Osteocyte (in vitro differentiated cells): ENCODE results near the gene SLC35A3. TPM values are rescaled to one million over a fixed set of nuclear protein-coding genes. Genes with fewer than 3 reads are reported as not detected.

Experiments
- DNase-seq: peaks from one replicate; pipeline ENCODE4 v3.0.0; 2021; ENCODE audit warnings: mixed read lengths; ENCODE audit not compliant: unreplicated experiment; ENCODE audit errors: extremely low spot score
- H3K27ac Mint-ChIP-seq: one replicate; pipeline ENCODE4 v1.8.0; 2021; ENCODE audit warnings: mild to moderate bottlenecking, mixed read lengths; ENCODE audit not compliant: unreplicated experiment
- H3K27me3 Mint-ChIP-seq: one replicate; pipeline ENCODE4 v1.8.0; 2021; ENCODE audit warnings: mixed read lengths; ENCODE audit not compliant: unreplicated experiment
- H3K36me3 Mint-ChIP-seq: one replicate; pipeline ENCODE4 v1.8.0; 2021; ENCODE audit warnings: mixed read lengths; ENCODE audit not compliant: unreplicated experiment
- H3K4me1 Mint-ChIP-seq: one replicate; pipeline ENCODE4 v1.8.0; 2021; ENCODE audit warnings: mixed read lengths; ENCODE audit not compliant: unreplicated experiment
- H3K4me3 Mint-ChIP-seq: one replicate; pipeline ENCODE4 v1.8.0; 2021; ENCODE audit warnings: mild to moderate bottlenecking, moderate library complexity, mixed read lengths; ENCODE audit not compliant: unreplicated experiment
- H3K9me3 Mint-ChIP-seq: one replicate; pipeline ENCODE4 v1.8.0; 2021; ENCODE audit warnings: mixed read lengths; ENCODE audit not compliant: unreplicated experiment
- total RNA-seq: library from RNA; stranded (reverse); gene quantifications from 2 replicates; pipeline ENCODE4 v1.2.1, GENCODE V29; 2021
- TF ChIP-seq, protein P1 (sequence below): fragments of 200-600 bp; sonication (generic); IDR thresholded peaks from 2 replicates; pipeline ENCODE4 v1.5.0; 2021; ENCODE audit warnings: antibody characterized with exemption, mild to moderate bottlenecking, moderate library complexity

SLC35A3 gene
- total RNA-seq, 1 donor from 2014 or later = 21.3 TPM

DNA sequence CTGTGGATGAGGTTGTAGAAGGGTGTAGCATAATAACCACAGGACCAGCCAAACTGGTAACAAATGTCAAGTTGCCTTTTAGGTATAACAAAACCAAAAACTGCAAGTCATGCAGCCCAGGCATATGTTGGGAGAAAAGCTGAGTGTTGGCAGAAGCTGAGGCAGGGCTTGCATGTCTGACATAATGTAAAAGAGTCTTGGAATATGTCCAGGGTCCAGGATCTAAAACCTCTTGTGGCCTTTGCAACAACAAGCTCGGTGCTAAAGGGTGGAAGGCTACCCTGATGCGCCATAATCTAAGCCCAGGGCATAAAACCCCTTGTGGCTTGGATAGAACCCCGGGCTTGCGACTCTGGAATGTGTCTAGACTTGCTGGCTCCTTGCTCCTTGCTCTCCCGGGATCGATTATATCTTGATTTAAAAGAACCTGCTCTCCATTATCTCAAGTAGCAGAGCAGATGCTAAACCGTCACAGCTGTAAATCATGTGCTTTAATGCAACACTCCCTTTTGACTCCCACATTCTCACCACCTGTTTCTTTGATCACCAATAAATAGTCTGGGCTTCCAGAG is 26.5 kb upstream of the SLC35A3 start:
- no peaks in the 10 kb centered on the region for H3K4me1 Mint-ChIP-seq
- H3K27me3 Mint-ChIP-seq = peaks cover 15% of the 10 kb centered on the region
- H3K9me3 Mint-ChIP-seq = no peaks in the 10 kb centered on the region
- H3K36me3 Mint-ChIP-seq = no peaks in the 10 kb centered on the region
- TF ChIP-seq, protein P1, sequence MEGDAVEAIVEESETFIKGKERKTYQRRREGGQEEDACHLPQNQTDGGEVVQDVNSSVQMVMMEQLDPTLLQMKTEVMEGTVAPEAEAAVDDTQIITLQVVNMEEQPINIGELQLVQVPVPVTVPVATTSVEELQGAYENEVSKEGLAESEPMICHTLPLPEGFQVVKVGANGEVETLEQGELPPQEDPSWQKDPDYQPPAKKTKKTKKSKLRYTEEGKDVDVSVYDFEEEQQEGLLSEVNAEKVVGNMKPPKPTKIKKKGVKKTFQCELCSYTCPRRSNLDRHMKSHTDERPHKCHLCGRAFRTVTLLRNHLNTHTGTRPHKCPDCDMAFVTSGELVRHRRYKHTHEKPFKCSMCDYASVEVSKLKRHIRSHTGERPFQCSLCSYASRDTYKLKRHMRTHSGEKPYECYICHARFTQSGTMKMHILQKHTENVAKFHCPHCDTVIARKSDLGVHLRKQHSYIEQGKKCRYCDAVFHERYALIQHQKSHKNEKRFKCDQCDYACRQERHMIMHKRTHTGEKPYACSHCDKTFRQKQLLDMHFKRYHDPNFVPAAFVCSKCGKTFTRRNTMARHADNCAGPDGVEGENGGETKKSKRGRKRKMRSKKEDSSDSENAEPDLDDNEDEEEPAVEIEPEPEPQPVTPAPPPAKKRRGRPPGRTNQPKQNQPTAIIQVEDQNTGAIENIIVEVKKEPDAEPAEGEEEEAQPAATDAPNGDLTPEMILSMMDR = no peak
- DNase-seq = no peak
- H3K4me3 Mint-ChIP-seq = no peak overlapping the region
- no peak overlapping the region for H3K27ac Mint-ChIP-seq

DNA sequence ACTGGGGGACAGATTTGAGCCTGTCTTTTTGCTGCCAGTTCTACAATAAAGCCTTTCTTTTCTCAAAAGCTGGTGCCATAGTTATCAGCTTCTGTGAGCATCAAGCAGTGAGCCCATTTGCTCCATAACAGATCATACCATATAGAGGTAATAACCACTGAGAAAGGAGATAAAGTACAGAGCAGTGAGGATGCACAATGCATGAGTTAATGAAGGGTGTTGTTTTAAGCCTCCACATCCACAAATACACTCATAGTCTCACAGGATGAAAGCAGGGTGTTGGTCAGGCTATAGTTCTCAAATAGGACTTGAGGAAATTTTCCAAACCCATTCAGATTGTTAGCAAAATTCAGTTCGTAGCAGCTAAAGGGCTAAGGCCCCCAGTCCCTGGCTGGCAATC is 25.6 kb upstream of the SLC35A3 start:
- no peaks in the 10 kb centered on the region for H3K36me3 Mint-ChIP-seq
- TF ChIP-seq, protein P1 = no peak
- no peaks in the 10 kb centered on the region for H3K9me3 Mint-ChIP-seq
- no peak overlapping the region for H3K27ac Mint-ChIP-seq
- H3K4me3 Mint-ChIP-seq = no peak overlapping the region
- H3K4me1 Mint-ChIP-seq = no peaks in the 10 kb centered on the region
- DNase-seq = no peak
- H3K27me3 Mint-ChIP-seq = peaks cover 12% of the 10 kb centered on the region

DNA sequence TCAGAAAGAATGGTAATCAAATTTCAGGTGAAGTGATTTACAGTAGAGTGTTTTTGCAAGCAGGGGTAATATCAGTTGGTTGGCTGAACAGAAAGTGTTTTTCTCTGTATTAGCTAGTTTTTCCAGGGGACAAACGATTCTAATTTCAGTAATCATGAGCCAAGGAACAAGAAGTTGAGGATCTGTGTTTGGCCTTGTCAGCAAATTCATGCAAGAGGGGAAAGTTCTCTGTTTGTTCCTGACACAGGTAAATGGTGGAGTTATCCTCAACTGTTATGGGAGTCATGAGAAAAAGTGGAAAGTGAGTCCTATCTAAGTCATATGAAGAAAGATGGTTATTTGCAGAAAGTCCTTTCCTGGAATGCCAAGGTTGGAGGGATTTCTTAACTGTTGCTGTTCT is 24.6 kb upstream of the SLC35A3 start:
- H3K4me3 Mint-ChIP-seq = no peak overlapping the region
- no peaks in the 10 kb centered on the region for H3K4me1 Mint-ChIP-seq
- TF ChIP-seq, protein P1 = no peak
- peaks cover 12% of the 10 kb centered on the region for H3K27me3 Mint-ChIP-seq
- H3K27ac Mint-ChIP-seq = no peak overlapping the region
- H3K36me3 Mint-ChIP-seq = no peaks in the 10 kb centered on the region
- no peaks in the 10 kb centered on the region for H3K9me3 Mint-ChIP-seq
- DNase-seq = no peak

DNA sequence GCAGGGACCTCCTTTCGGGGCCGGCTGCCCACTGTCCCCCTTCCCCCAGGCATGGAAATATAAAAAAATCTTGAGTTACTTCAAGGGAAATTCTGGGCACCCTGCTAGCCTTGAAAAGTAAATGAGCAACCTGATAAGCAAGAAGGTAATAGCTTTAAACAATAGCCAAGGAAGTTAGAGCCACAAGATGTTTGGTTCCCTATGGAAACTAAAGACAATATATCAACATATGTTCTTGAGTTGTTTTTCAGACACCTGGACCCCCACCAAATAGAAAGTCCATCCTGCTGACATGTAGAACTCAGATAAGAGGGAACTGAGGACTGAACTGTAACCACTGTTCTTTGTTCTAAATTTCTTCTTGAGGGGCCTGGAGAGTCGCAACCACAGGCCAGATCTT is 19.3 kb upstream of the SLC35A3 start:
- H3K4me3 Mint-ChIP-seq = no peak overlapping the region
- H3K36me3 Mint-ChIP-seq = no peaks in the 10 kb centered on the region
- DNase-seq = no peak
- TF ChIP-seq, protein P1 = no peak
- H3K27ac Mint-ChIP-seq = no peak overlapping the region
- peaks cover 12% of the 10 kb centered on the region for H3K27me3 Mint-ChIP-seq
- H3K9me3 Mint-ChIP-seq = no peaks in the 10 kb centered on the region
- no peaks in the 10 kb centered on the region for H3K4me1 Mint-ChIP-seq

DNA sequence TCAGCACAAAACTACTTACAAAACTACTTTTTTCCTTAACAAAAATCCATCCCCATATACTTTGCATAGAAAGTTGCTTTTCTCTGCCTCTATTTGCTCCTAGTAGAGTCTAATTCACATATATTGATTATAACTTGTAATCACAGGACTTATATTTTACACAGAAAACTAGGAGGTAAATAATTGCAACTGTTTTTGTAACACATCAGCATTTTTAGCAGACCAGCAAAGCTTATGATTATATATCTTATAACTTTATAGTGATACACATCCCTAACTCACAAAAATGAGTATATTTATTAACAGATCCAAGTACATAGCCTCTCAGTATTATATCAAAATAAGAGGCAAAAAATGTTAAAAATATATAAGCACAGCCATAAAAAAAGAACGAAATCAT is 17.3 kb upstream of the SLC35A3 start:
- TF ChIP-seq, protein P1 = no peak

More for the DNA sequence above, 17.3 kb upstream of the SLC35A3 start:
- no peaks in the 10 kb centered on the region for H3K36me3 Mint-ChIP-seq
- peaks cover 6% of the 10 kb centered on the region for H3K4me1 Mint-ChIP-seq
- H3K4me3 Mint-ChIP-seq = no peak overlapping the region
- H3K27me3 Mint-ChIP-seq = peaks cover 3% of the 10 kb centered on the region
- no peak for DNase-seq
- no peaks in the 10 kb centered on the region for H3K9me3 Mint-ChIP-seq
- H3K27ac Mint-ChIP-seq = no peak overlapping the region
